ENCODE measurements around the gene CNTLN. TPM values are rescaled to one million over a fixed set of nuclear protein-coding genes. Genes with fewer than 3 reads are reported as not detected.

The CNTLN gene
- total RNA-seq, 1 experiment from 2014 or later = 7.8 TPM

DNA sequence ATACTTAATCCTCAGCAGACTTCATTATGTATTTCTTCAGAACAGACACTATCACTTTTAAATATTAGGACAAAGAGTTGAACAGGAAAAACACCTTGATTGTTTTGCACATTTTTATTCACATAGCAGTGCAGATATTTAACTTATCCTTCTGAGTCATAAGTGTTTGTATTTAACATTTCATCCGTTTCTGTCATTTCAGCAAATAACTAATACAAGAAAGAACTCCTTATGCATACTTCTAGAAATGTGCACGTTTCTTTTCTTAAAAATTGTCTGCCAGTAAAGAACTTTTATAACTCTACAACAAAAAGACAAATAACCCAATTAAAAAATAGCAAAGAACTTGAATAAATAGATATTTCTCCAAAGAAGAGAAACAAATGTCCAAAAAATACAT lies 3.3 kb upstream of the CNTLN start:
- Mint-ChIP-seq H3K27me3 (ENCODE audit: insufficient read depth, unreplicated experiment) (no peaks in the 10 kb centered on the region), H3K4me3 (ENCODE audit: unreplicated experiment) (no peak overlapping the region), H3K4me1 (ENCODE audit: low read depth, unreplicated experiment) (no peaks in the 10 kb centered on the region), H3K36me3 (ENCODE audit: insufficient read depth, unreplicated experiment) (peaks cover 10% of the 10 kb centered on the region), H3K9me3 (ENCODE audit: unreplicated experiment) (no peaks in the 10 kb centered on the region), H3K27ac (ENCODE audit: unreplicated experiment) (no peak overlapping the region)
- Histone ChIP-seq H3K9me3 (no peaks in the 10 kb centered on the region), H3K36me3 (ENCODE audit: control insufficient read depth, insufficient read depth, low read length) (no peaks in the 10 kb centered on the region), H3K27me3 (replicated peaks; ENCODE audit: control insufficient read depth, insufficient read depth, low read length) (no peaks in the 10 kb centered on the region), H3K4me3 (ENCODE audit: low read depth, low read length) (no peak overlapping the region), H3K4me1 (no peaks in the 10 kb centered on the region)
- no TSS peak for BruUV-seq (replicated peaks)
- ChIA-PET CTCF (no interaction called here), POLR2A (no interaction called here)
- no peak for DNase-seq
- TF ChIP-seq, protein P1, sequence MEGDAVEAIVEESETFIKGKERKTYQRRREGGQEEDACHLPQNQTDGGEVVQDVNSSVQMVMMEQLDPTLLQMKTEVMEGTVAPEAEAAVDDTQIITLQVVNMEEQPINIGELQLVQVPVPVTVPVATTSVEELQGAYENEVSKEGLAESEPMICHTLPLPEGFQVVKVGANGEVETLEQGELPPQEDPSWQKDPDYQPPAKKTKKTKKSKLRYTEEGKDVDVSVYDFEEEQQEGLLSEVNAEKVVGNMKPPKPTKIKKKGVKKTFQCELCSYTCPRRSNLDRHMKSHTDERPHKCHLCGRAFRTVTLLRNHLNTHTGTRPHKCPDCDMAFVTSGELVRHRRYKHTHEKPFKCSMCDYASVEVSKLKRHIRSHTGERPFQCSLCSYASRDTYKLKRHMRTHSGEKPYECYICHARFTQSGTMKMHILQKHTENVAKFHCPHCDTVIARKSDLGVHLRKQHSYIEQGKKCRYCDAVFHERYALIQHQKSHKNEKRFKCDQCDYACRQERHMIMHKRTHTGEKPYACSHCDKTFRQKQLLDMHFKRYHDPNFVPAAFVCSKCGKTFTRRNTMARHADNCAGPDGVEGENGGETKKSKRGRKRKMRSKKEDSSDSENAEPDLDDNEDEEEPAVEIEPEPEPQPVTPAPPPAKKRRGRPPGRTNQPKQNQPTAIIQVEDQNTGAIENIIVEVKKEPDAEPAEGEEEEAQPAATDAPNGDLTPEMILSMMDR (IDR thresholded peaks at IDR 0.05; ENCODE audit: insufficient read depth in 1 of 2, low read depth in 1 of 2, low read length in 1 of 2, severe bottlenecking in 1 of 2, unreplicated experiment in 1 of 2) = no peak
- intact Hi-C loops (cut with micrococcal nuclease; ENCODE audit: unreplicated experiment) = no loop called here

GRCh38 chr9:17135295-17136160 lies 688 bp downstream of the CNTLN start:
- peaks cover 10% of the 10 kb centered on the region for H3K36me3 Mint-ChIP-seq (ENCODE audit: insufficient read depth, unreplicated experiment)
- ChIA-PET POLR2A (no interaction called here), CTCF (no interaction called here)
- peak overlapping the region; percentile 83 for H3K27ac Mint-ChIP-seq (ENCODE audit: unreplicated experiment)
- no peaks in the 10 kb centered on the region for H3K4me1 Mint-ChIP-seq (ENCODE audit: low read depth, unreplicated experiment)
- H3K27me3 Mint-ChIP-seq (ENCODE audit: insufficient read depth, unreplicated experiment) = no peaks in the 10 kb centered on the region
- intact Hi-C loops (cut with micrococcal nuclease; ENCODE audit: unreplicated experiment) = no loop called here
- Histone ChIP-seq H3K27me3 (replicated peaks; ENCODE audit: control insufficient read depth, insufficient read depth, low read length) (no peaks in the 10 kb centered on the region), H3K4me1 (no peaks in the 10 kb centered on the region), H3K36me3 (ENCODE audit: control insufficient read depth, insufficient read depth, low read length) (no peaks in the 10 kb centered on the region), H3K4me3 (ENCODE audit: low read depth, low read length) (peak overlapping the region; percentile 87), H3K9me3 (no peaks in the 10 kb centered on the region)
- H3K9me3 Mint-ChIP-seq (ENCODE audit: unreplicated experiment) = no peaks in the 10 kb centered on the region
- DNase-seq = peak; percentile 32 to 47
- TF ChIP-seq, protein P1 (IDR thresholded peaks at IDR 0.05; ENCODE audit: insufficient read depth in 1 of 2, low read depth in 1 of 2, low read length in 1 of 2, severe bottlenecking in 1 of 2, unreplicated experiment in 1 of 2) = no peak
- peak overlapping the region; percentile 83 for H3K4me3 Mint-ChIP-seq (ENCODE audit: unreplicated experiment)
- BruUV-seq (replicated peaks) = no TSS peak

- no TSS peak for BruUV-seq (replicated peaks)
- no peak for DNase-seq
- CTCF ChIA-PET = no interaction called here
- TF ChIP-seq, protein P1 (IDR thresholded peaks at IDR 0.05; ENCODE audit: insufficient read depth in 1 of 2, low read depth in 1 of 2, low read length in 1 of 2, severe bottlenecking in 1 of 2, unreplicated experiment in 1 of 2) = no peak
- Mint-ChIP-seq H3K36me3 (ENCODE audit: insufficient read depth, unreplicated experiment) (peaks cover 10% of the 10 kb centered on the region), H3K4me1 (ENCODE audit: low read depth, unreplicated experiment) (no peaks in the 10 kb centered on the region), H3K27ac (ENCODE audit: unreplicated experiment) (no peak overlapping the region), H3K4me3 (ENCODE audit: unreplicated experiment) (no peak overlapping the region), H3K9me3 (ENCODE audit: unreplicated experiment) (no peaks in the 10 kb centered on the region), H3K27me3 (ENCODE audit: insufficient read depth, unreplicated experiment) (no peaks in the 10 kb centered on the region)
- no peaks in the 10 kb centered on the region for H3K4me1 ChIP-seq
- no peaks in the 10 kb centered on the region for H3K27me3 ChIP-seq (replicated peaks; ENCODE audit: control insufficient read depth, insufficient read depth, low read length)
- no peak overlapping the region for H3K4me3 ChIP-seq (ENCODE audit: low read depth, low read length)
- intact Hi-C loops (cut with micrococcal nuclease; ENCODE audit: unreplicated experiment) = no loop called here
- POLR2A ChIA-PET = no interaction called here
- no peaks in the 10 kb centered on the region for H3K9me3 ChIP-seq
- H3K36me3 ChIP-seq (ENCODE audit: control insufficient read depth, insufficient read depth, low read length) = no peaks in the 10 kb centered on the region
Measured at GRCh38 chr9:17137566-17137965, 2.7 kb downstream of the CNTLN start.
